ENCODE measurements around the gene RAD51D. TPM values are rescaled to one million over a fixed set of nuclear protein-coding genes. Genes with fewer than 3 reads are reported as not detected.

Gene RAD51D
- total and polyA plus RNA-seq, 4 donors: 3.4 to 6.1 (median 3.7) TPM

GRCh38 chr17:35074711-35075707 lies 44.7 kb downstream of the RAD51D start (continued):
- peak; percentile 85 to 92 for TF ChIP-seq HNF4A (conservative IDR thresholded peaks at IDR 0.05)
- peak in 1 of 2 donors; percentile 27 for TF ChIP-seq RAD21 (IDR thresholded peaks at IDR 0.05)

GRCh38 chr17:35073991-35074627 lies 45.6 kb downstream of the RAD51D start:
- no peaks in the 10 kb centered on the region for H3K36me3 ChIP-seq (ENCODE audit: control insufficient read depth in 4 of 4, insufficient read depth in 3 of 4, low read depth in 1 of 4, low read length in 3 of 4)
- DNase-seq (ENCODE audit: low spot score): no peak
- H3K27ac ChIP-seq (ENCODE audit: low read depth in 1 of 2, low read length in 2 of 2): peak overlapping the region; percentile 60 to 79
- H3K27me3 ChIP-seq (ENCODE audit: control insufficient read depth in 4 of 4, insufficient read depth in 4 of 4, low read length in 3 of 4): no peaks in the 10 kb centered on the region
- 44% methylated on average over 5 of the region's 5 CpGs for WGBS
- H3K9me3 ChIP-seq (ENCODE audit: control insufficient read depth in 4 of 4, low read length in 3 of 4): no peaks in the 10 kb centered on the region
- TF ChIP-seq YY1 (IDR thresholded peaks at IDR 0.05) (peak; percentile 30), HNF4A (conservative IDR thresholded peaks at IDR 0.05) (peak in 1 of 2 donors; percentile 7), RAD21 (IDR thresholded peaks at IDR 0.05) (no peak)
- H3K9ac ChIP-seq (ENCODE audit: low read depth in 1 of 2, low read length in 2 of 2): no peak overlapping the region
- no peak overlapping the region for H3K4me3 ChIP-seq (ENCODE audit: low read depth in 1 of 3, low read length in 3 of 3)
- H3K4me1 ChIP-seq (ENCODE audit: control insufficient read depth in 4 of 4, insufficient read depth in 4 of 4, low read length in 3 of 4): peaks cover 8 to 33% (median 26%) of the 10 kb centered on the region in 4 donors

GRCh38 chr17:35073183-35073790 lies 46.4 kb downstream of the RAD51D start:
- no peak for TF ChIP-seq FOXA1 (IDR thresholded peaks at IDR 0.05)
- no peak for TF ChIP-seq MAX (IDR thresholded peaks at IDR 0.05)
- TF ChIP-seq NR2F2 (IDR thresholded peaks at IDR 0.05): no peak
- TF ChIP-seq SP1 (IDR thresholded peaks at IDR 0.05): no peak
- Histone ChIP-seq H3K9ac (ENCODE audit: low read depth in 1 of 2, low read length in 2 of 2) (no peak overlapping the region), H3K27me3 (ENCODE audit: control insufficient read depth in 4 of 4, insufficient read depth in 4 of 4, low read length in 3 of 4) (no peaks in the 10 kb centered on the region), H3K9me3 (ENCODE audit: control insufficient read depth in 4 of 4, low read length in 3 of 4) (no peaks in the 10 kb centered on the region), H3K27ac (ENCODE audit: low read depth in 1 of 2, low read length in 2 of 2) (peak overlapping the region; percentile 40 to 60), H3K4me1 (ENCODE audit: control insufficient read depth in 4 of 4, insufficient read depth in 4 of 4, low read length in 3 of 4) (peaks cover 8 to 33% (median 26%) of the 10 kb centered on the region in 4 donors), H3K4me3 (ENCODE audit: low read depth in 1 of 3, low read length in 3 of 3) (no peak overlapping the region), H3K36me3 (ENCODE audit: control insufficient read depth in 4 of 4, insufficient read depth in 3 of 4, low read depth in 1 of 4, low read length in 3 of 4) (no peaks in the 10 kb centered on the region)
- DNase-seq (ENCODE audit: low spot score): no peak
- 83% methylated on average over 3 of the region's 3 CpGs for WGBS

- Histone ChIP-seq H3K9ac (ENCODE audit: low read depth in 1 of 2, low read length in 2 of 2) (no peak overlapping the region), H3K9me3 (ENCODE audit: control insufficient read depth in 4 of 4, low read length in 3 of 4) (no peaks in the 10 kb centered on the region), H3K36me3 (ENCODE audit: control insufficient read depth in 4 of 4, insufficient read depth in 3 of 4, low read depth in 1 of 4, low read length in 3 of 4) (no peaks in the 10 kb centered on the region), H3K4me3 (ENCODE audit: low read depth in 1 of 3, low read length in 3 of 3) (no peak overlapping the region), H3K27ac (ENCODE audit: low read depth in 1 of 2, low read length in 2 of 2) (no peak overlapping the region), H3K4me1 (ENCODE audit: control insufficient read depth in 4 of 4, insufficient read depth in 4 of 4, low read length in 3 of 4) (peaks cover 11 to 31% (median 23%) of the 10 kb centered on the region in 4 donors), H3K27me3 (ENCODE audit: control insufficient read depth in 4 of 4, insufficient read depth in 4 of 4, low read length in 3 of 4) (no peaks in the 10 kb centered on the region)
- TF ChIP-seq TAF1 (conservative IDR thresholded peaks at IDR 0.05): no peak
- no peak for TF ChIP-seq JUND (IDR thresholded peaks at IDR 0.05)
- no peak for TF ChIP-seq FOXA2 (IDR thresholded peaks at IDR 0.05)
- TF ChIP-seq HNF4A (conservative IDR thresholded peaks at IDR 0.05): no peak
- TF ChIP-seq SP1 (IDR thresholded peaks at IDR 0.05): no peak
- TF ChIP-seq EGR1 (IDR thresholded peaks at IDR 0.05; ENCODE audit: low read depth in 2 of 2): no peak
- TF ChIP-seq YY1 (IDR thresholded peaks at IDR 0.05): no peak
- no peak for TF ChIP-seq NR2F2 (IDR thresholded peaks at IDR 0.05)
- TF ChIP-seq RXRA (IDR thresholded peaks at IDR 0.05): no peak
- no peak for DNase-seq (ENCODE audit: low spot score)
- WGBS: 54% methylated on average over 2 of the region's 2 CpGs
Observed at GRCh38 chr17:35069311-35069710, 50.3 kb downstream of the RAD51D start.

Data from liver (tissue), 9 donors.